PC-9 (cell line): Measurements from ENCODE around the gene UBE3A. TPM values are rescaled to one million over a fixed set of nuclear protein-coding genes. Genes with fewer than 3 reads are reported as not detected.

Experiments used
- BruUV-seq: library from RNA; stranded (reverse); fragments of 400-500 nt; replicated peaks from 2 replicates; lab custom pipeline; 2021; lab: Mats Ljungman, UMichigan
- CTCF ChIA-PET: fragments of 300-600 bp; sonication (Branson Sonifier 250); formaldehyde crosslinking; loops from one replicate; lab custom pipeline; 2022; ENCODE audit warnings: antibody characterized with exemption; lab: Charles Lee
- POLR2A ChIA-PET: fragments of 300-600 bp; sonication (Branson Sonifier 250); formaldehyde crosslinking; loops from one replicate; lab custom pipeline; 2022; ENCODE audit warnings: antibody characterized with exemption; ENCODE audit not compliant: unreplicated experiment; lab: Charles Lee
- DNase-seq, 2 experiments: peaks; one replicate each; pipeline versions ENCODE4 v3.0.0 to v3.0.0-alpha.2; 2015 to 2022; ENCODE audit warnings: mixed read lengths in 1 of 2
- H2AFZ ChIP-seq: fragments of 200-600 bp; sonication (generic); 2 replicates; pipeline ENCODE4 v1.8.1; 2017; ENCODE audit warnings: antibody characterized with exemption
- H3F3A ChIP-seq: fragments of 200-600 bp; sonication (generic); 2 replicates; pipeline ENCODE4 v1.8.1; 2017; ENCODE audit warnings: antibody characterized with exemption, mild to moderate bottlenecking, low read depth; ENCODE audit not compliant: insufficient read depth
- H3K27ac ChIP-seq: fragments of 200-600 bp; sonication (generic); 2 replicates; pipeline ENCODE4 v1.6.1; 2016; ENCODE audit warnings: mixed run types
- H3K27me3 ChIP-seq: fragments of 200-600 bp; sonication (generic); 2 replicates; pipeline ENCODE4 v1.6.1; 2016; ENCODE audit warnings: low read depth, mixed run types; ENCODE audit not compliant: insufficient read depth
- H3K36me3 ChIP-seq: fragments of 200-600 bp; sonication (generic); 2 replicates; pipeline ENCODE4 v1.6.1; 2016; ENCODE audit warnings: low read depth, mixed run types
- H3K4me1 ChIP-seq: fragments of 200-600 bp; sonication (generic); replicated peaks from 2 replicates; pipeline ENCODE4 v1.6.1; 2016; ENCODE audit warnings: mixed run types; ENCODE audit not compliant: insufficient read depth
- H3K4me2 ChIP-seq: fragments of 200-600 bp; sonication (generic); 2 replicates; pipeline ENCODE4 v1.6.1; 2017; ENCODE audit warnings: mixed run types
- H3K4me3 ChIP-seq: fragments of 200-600 bp; sonication (generic); 2 replicates; pipeline ENCODE4 v1.6.1; 2016; ENCODE audit warnings: mixed run types
- H3K79me2 ChIP-seq: fragments of 200-600 bp; sonication (generic); 2 replicates; pipeline ENCODE4 v1.6.1; 2017; ENCODE audit warnings: low read depth, mixed run types
- H3K9me2 ChIP-seq: fragments of 200-600 bp; sonication (generic); 2 replicates; pipeline ENCODE4 v1.8.1; 2017; ENCODE audit warnings: mild to moderate bottlenecking; ENCODE audit not compliant: insufficient read depth
- H3K9me3 ChIP-seq: fragments of 200-600 bp; sonication (generic); 2 replicates; pipeline ENCODE4 v1.8.1; 2016; ENCODE audit warnings: low read depth; ENCODE audit not compliant: insufficient read depth
- H4K20me1 ChIP-seq: fragments of 200-600 bp; sonication (generic); 2 replicates; pipeline ENCODE4 v1.8.1; 2017; ENCODE audit not compliant: insufficient read depth
- CTCF ChIP-seq: fragments of 200-600 bp; sonication (generic); conservative IDR thresholded peaks from 2 replicates; pipeline ENCODE4 v1.6.1; 2017; ENCODE audit warnings: mixed run types, antibody characterized with exemption, mild to moderate bottlenecking, moderate library complexity
- EZH2 ChIP-seq: fragments of 200-600 bp; sonication (generic); IDR thresholded peaks from 2 replicates; pipeline ENCODE4 v1.8.0; 2017; ENCODE audit warnings: antibody characterized with exemption, low read depth
- intact Hi-C: fragments of 100-400 bp; cut with micrococcal nuclease; formaldehyde crosslinking; loops from one replicate; pipeline ENCODE4 v1.10.0; 2022; ENCODE audit not compliant: unreplicated experiment
- total RNA-seq: library from RNA; stranded (reverse); gene quantifications from 2 replicates; pipeline ENCODE4 v1.2.3, GENCODE V29; 2021

UBE3A gene
- total RNA-seq, 1 experiment from 2014 or later: 65.2 TPM

GRCh38 chr15:25468611-25469010 is 29.8 kb upstream of the UBE3A start:
- intact Hi-C loops: no loop called here
- ChIA-PET CTCF (no interaction called here), POLR2A (no interaction called here)

GRCh38 chr15:25465835-25466234 is 27.0 kb upstream of the UBE3A start:
- no peak for DNase-seq
- H3K36me3 ChIP-seq: no peaks in the 10 kb centered on the region
- no peak overlapping the region for H3K4me2 ChIP-seq
- intact Hi-C loops: no loop called here
- no peaks in the 10 kb centered on the region for H3K9me2 ChIP-seq
- H3K4me3 ChIP-seq: no peak overlapping the region
- H3K27me3 ChIP-seq: 0 out of 2 replicates have a peak, but pooled peaks cover 4% of the 10 kb centered on the region
- BruUV-seq: no TSS peak
- no peaks in the 10 kb centered on the region for H3K9me3 ChIP-seq
- no peaks in the 10 kb centered on the region for H3F3A ChIP-seq
- H3K27ac ChIP-seq: no peak overlapping the region
- ChIA-PET POLR2A (no interaction called here), CTCF (no interaction called here)
- H2AFZ ChIP-seq: no peak overlapping the region
- TF ChIP-seq CTCF (no peak), EZH2 (no peak)
- no peaks in the 10 kb centered on the region for H4K20me1 ChIP-seq
- no peaks in the 10 kb centered on the region for H3K4me1 ChIP-seq
- no peaks in the 10 kb centered on the region for H3K79me2 ChIP-seq

More at GRCh38 chr15:25468611-25469010, 29.8 kb upstream of the UBE3A start:
- Histone ChIP-seq H3K4me3 (no peak overlapping the region), H3K9me3 (no peaks in the 10 kb centered on the region), H3K27ac (no peak overlapping the region), H3K9me2 (no peaks in the 10 kb centered on the region), H3K27me3 (peaks cover 4% of the 10 kb centered on the region; the same call in 1 of the 2 replicates), H3K36me3 (no peaks in the 10 kb centered on the region), H3K4me1 (no peaks in the 10 kb centered on the region), H3K4me2 (no peak overlapping the region), H3F3A (no peaks in the 10 kb centered on the region), H4K20me1 (no peaks in the 10 kb centered on the region), H2AFZ (no peak overlapping the region), H3K79me2 (no peaks in the 10 kb centered on the region)
- no TSS peak for BruUV-seq
- TF ChIP-seq EZH2 (no peak), CTCF (no peak)
- no peak for DNase-seq

- ChIA-PET POLR2A (no interaction called here), CTCF (no interaction called here)
- Histone ChIP-seq H3F3A (no peaks in the 10 kb centered on the region), H3K9me2 (no peaks in the 10 kb centered on the region), H4K20me1 (no peaks in the 10 kb centered on the region), H3K79me2 (no peaks in the 10 kb centered on the region), H3K4me3 (no peak overlapping the region), H3K27me3 (0 out of 2 replicates have a peak, but pooled peaks cover 4% of the 10 kb centered on the region), H3K36me3 (no peaks in the 10 kb centered on the region), H3K9me3 (no peaks in the 10 kb centered on the region), H3K4me1 (no peaks in the 10 kb centered on the region), H3K4me2 (no peak overlapping the region), H3K27ac (no peak overlapping the region), H2AFZ (no peak overlapping the region)
- no TSS peak for BruUV-seq
- TF ChIP-seq EZH2 (no peak), CTCF (no peak)
- intact Hi-C loops: no loop called here
- no peak for DNase-seq
Measured at GRCh38 chr15:25464784-25465183, 26.0 kb upstream of the UBE3A start.
